AG04450 (cell line): ENCODE measurements around the gene ADARB2. TPM values are rescaled to one million over a fixed set of nuclear protein-coding genes. Genes with fewer than 3 reads are reported as not detected.

ENCODE experiments used
- CTCF ChIA-PET: fragments of 300-600, 350-600 bp; formaldehyde crosslinking; extraction: SDS; loops from one replicate; lab custom pipeline; 2022; ENCODE audit warnings: antibody characterized with exemption, inconsistent platforms; lab: Charles Lee
- POLR2A ChIA-PET: fragments of 350-600 bp; formaldehyde crosslinking; extraction: SDS; loops from one replicate; lab custom pipeline; 2021; ENCODE audit warnings: antibody characterized with exemption, inconsistent platforms; lab: Yijun Ruan, JAX
- DNase-seq: peaks from one replicate; pipeline ENCODE4 v3.0.0-alpha.2; 2011; ENCODE audit warnings: low read depth, low spot score
- H3K27ac ChIP-seq: one replicate; pipeline ENCODE4 v1.5.1; 2012; ENCODE audit warnings: low read depth, low read length, control low read depth
- H3K27me3 ChIP-seq: one replicate; pipeline ENCODE4 v1.6.0; 2012; ENCODE audit warnings: low read length; ENCODE audit not compliant: control insufficient read depth, insufficient read depth
- H3K4me3 ChIP-seq: 2 replicates; pipeline ENCODE4 v1.5.1; 2011; ENCODE audit warnings: mild to moderate bottlenecking, low read depth, low read length, control low read depth
- H3K9me3 ChIP-seq: 2 replicates; pipeline ENCODE4 v1.5.1; 2012; ENCODE audit warnings: low read length; ENCODE audit not compliant: control insufficient read depth, insufficient read depth
- CTCF ChIP-seq: IDR thresholded peaks from 2 replicates; pipeline ENCODE4 v1.5.1; 2011; ENCODE audit warnings: low read depth, low read length, control low read depth, inconsistent platforms
- polyA plus RNA-seq: library from polyadenylated mRNA; depleted of rRNA; stranded (reverse); fragments of >200 nt; gene quantifications from 2 replicates; pipeline ENCODE4 v1.2.3, GENCODE V29; 2011

Gene ADARB2
- polyA plus RNA-seq, 1 experiment = not detected

GRCh38 chr10:1367938-1368841 lies 369.1 kb downstream of the ADARB2 start:
- Histone ChIP-seq H3K27me3 (no peaks in the 10 kb centered on the region), H3K4me3 (no peak overlapping the region), H3K27ac (no peak overlapping the region), H3K9me3 (peaks cover 58% of the 10 kb centered on the region)
- TF ChIP-seq CTCF = no peak
- DNase-seq = no peak
- ChIA-PET CTCF (no interaction called here), POLR2A (no interaction called here)

GRCh38 chr10:1366811-1367425 lies 370.4 kb downstream of the ADARB2 start:
- no peak for DNase-seq
- CTCF ChIA-PET = no interaction called here
- Histone ChIP-seq H3K27me3 (no peaks in the 10 kb centered on the region), H3K9me3 (peaks cover 67% of the 10 kb centered on the region), H3K4me3 (no peak overlapping the region), H3K27ac (no peak overlapping the region)
- no peak for TF ChIP-seq CTCF
- POLR2A ChIA-PET = no interaction called here

GRCh38 chr10:1366322-1366691 lies 371.0 kb downstream of the ADARB2 start:
- H3K27ac ChIP-seq = no peak overlapping the region
- CTCF ChIA-PET = no interaction called here
- no peak for DNase-seq

GRCh38 chr10:1365540-1366321 lies 371.6 kb downstream of the ADARB2 start:
- ChIA-PET POLR2A (no interaction called here), CTCF (no interaction called here)
- Histone ChIP-seq H3K27ac (no peak overlapping the region), H3K27me3 (no peaks in the 10 kb centered on the region), H3K9me3 (peaks cover 68% of the 10 kb centered on the region), H3K4me3 (no peak overlapping the region)
- DNase-seq = no peak
- no peak for TF ChIP-seq CTCF

More at GRCh38 chr10:1366322-1366691, 371.0 kb downstream of the ADARB2 start:
- H3K27me3 ChIP-seq = no peaks in the 10 kb centered on the region
- H3K9me3 ChIP-seq = peaks cover 67% of the 10 kb centered on the region
- POLR2A ChIA-PET = no interaction called here
- no peak overlapping the region for H3K4me3 ChIP-seq
- TF ChIP-seq CTCF = no peak
